Globus pallidus (tissue), 1 donor: ENCODE measurements around the gene RNF144B.
"Not testable (repeated sequence)": the region's sequence is repeated elsewhere in the genome, so short reads cannot be mapped to it uniquely, and the experiment has no call there.

Experiments used
- DNase-seq: peaks from one replicate; pipeline ENCODE4 v3.0.0-alpha.2; 2015; ENCODE audit warnings: low spot score

RNF144B gene

DNA sequence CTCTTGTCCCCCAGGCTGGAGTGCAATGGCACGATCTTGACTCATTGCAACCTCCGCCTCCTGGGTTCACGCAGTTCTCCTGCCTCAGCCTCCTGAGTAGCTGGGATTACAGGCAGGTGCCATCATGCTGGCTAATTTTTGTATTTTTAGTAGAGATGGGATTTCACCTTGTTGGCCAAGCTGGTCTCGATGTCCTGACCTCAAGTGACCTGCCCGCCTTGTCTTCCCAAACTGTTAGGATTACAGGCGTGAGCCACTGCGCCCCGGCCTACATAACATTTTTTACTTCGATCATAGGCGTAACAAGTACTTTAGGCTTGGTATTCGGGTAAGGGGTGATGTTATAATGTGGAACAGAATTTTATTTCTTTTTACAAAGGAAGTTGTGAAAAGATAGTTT lies 22.5 kb downstream of the RNF144B start:
- not testable (repeated sequence) for DNase-seq

DNA sequence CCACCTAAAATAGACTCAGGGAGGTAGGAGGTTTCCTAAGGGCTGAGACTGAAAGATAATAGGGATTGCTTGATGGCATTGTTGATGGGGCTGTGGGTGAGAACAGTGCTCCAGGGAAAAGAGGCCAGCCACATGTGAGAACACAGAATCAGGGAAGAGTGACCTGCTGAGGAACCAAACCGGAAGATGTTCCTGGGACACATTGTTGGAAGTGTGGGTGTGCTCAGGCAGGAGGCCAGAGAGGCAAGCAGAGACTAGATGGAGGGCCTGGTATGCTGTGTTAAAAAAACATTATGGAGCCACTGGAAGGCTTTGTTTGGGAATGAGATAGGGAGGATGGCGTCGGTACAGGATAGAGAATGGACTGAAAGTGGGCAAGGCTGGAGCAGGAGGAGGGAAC lies 23.3 kb downstream of the RNF144B start:
- DNase-seq: no peak

DNA sequence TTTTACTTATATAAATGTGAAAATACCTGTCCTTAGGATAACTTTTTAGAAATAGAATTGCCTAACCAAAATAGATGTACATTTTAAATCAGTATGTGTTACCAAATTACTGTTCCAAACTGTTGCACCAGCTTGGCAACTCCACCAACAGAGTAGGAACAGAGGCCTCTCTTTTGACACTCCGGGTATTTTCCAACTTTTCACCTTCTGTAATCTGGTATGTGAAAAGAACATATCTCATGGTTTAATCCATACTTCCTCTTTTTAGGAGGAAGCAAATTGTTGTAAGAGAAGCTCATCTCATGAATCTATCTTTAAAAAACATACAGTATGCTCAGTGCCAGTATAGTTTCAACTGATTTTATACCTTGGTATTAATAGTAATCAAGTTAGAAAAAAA lies 24.9 kb downstream of the RNF144B start:
- no peak for DNase-seq

DNA sequence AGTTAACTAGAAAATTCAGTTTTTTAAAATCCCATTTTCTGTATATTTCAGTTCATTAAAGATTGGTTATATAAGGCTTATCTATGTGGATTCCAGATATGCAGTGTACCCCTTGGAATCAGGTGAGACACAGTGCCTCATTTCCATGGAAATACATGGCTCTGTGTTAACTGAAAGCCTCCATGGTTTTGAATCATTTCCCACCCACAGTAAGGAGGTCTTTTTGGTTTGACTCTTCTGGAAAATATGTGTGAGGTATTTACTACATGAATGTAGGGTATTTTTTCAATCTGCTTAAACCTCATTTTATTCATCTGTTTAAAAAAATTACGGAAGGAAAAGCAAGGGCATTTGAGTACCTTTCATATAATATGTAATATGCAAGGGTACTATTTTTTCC lies 25.5 kb downstream of the RNF144B start:
- DNase-seq: no peak

DNA sequence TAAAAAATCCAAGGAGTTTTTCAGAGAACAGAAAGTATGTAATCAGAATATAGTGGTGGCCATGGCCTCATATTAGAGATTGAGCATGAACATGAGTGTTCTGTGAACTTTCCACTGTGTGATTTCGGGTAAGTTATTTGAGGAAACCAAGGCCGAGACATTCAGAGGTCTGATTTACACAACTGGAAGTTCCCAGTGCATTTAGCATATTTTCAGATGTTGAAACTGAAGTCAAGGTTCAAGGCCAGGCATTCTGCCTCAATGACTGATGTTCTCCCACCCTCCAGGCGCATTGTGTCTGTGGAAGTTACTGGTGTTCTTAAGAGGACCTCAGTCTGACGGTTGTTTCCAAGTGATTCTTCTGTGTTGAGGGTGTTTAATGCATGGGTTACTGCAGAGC lies 26.2 kb downstream of the RNF144B start:
- no peak for DNase-seq

DNA sequence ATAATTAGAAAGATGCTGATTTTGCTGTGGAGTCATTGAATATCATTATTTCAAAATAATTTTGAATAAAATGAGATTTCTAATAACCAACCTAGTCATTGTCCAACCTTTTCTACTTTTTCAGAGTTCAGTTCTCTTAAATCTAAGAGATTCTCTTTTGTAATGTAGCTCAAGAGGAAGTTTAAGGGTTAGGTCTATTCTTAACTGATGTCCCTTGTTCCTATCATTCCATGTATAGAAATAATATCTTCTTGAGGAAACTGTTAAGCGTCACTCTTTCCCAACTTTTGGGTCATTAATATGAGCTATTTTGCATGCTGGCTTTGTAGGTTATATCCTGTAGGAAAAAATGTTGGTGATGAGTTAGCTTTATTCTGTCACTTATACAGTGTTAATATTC lies 27.0 kb downstream of the RNF144B start:
- DNase-seq: no peak

DNA sequence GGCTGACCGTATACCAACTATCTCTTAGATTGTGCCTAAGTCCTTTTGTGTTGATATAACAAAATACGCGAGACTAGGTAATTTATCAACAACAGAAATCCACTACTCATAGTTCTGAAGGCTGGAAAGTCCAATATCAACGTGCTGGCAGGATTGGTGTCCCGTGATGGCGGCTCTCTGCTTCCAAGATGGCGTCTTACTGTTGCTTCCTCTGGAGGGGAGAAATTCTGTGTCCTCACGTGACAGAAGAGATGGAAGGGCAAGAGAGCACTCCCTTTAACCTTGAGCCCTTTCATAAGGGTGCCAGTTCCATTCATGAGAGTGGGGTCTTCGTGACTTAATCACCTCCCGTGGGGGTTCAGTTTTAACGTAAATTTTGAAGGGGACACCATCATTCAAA lies 28.1 kb downstream of the RNF144B start:
- no peak for DNase-seq

DNA sequence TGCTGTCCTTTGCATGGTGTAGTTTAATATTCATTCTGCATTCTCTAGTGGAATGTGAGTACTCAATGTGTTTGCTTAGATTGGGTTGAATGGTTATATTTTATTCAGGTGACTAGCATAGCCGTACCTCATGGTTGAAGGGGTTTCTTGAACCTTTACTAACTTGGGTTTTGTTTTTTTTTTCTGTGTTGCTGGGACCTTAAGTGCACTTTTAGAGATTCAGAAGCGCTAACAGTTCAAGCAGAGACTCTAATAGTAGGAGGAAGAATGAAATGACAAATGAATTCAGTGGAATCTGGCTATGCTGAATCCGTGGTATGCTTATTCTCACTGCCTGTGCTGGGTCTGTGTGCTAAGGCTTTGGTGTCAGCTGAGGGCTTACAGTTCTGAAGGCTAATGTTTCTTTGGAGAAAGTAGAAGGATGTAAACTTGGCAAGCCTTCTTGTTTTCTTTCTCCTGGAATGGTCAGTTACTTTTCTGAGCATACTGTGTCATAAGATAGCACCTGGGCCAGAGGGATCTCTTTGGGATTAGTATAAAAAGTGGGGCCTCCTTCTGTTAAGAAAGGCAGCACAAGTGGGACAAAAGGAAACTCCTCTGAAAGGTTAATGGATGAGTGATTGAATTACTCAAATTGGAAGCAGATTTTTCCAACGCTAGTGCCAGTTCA lies 28.7 kb downstream of the RNF144B start:
- no peak for DNase-seq

DNA sequence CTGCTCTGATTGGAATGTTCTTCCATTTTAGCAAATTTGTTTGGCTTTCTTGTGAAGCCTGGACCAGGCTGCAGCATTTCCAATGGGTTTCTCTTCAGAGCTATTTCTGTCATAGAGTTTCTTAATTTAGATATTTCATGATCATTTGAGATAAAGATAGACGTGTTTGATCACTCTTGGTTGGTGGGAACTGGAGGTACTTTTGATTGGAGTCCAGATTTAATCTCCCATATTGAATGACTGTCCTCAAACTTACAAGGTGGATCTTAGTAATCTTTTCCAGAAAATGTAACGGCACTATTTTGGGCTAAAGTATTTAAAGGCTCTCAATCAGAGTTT lies 29.2 kb downstream of the RNF144B start:
- DNase-seq: no peak

DNA sequence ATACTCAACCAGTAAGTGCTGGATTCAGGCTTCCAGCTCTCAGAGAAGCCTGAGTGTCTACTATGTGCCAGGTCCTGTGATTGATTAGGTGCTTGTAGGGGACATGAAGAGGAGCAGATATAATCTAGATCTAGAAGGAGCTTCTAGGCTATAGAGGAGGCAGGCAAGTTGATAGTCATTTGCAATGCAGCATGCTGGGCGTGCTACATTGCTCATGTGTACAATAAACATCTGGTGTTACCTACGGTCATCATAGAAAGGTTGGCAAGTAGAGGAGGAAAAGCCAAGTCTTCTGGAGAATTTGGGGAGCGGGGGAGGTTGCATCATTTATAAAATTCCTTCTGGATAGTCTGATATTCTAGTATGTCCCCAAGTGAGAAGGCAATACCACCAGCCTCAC lies 33.2 kb downstream of the RNF144B start:
- no peak for DNase-seq

DNA sequence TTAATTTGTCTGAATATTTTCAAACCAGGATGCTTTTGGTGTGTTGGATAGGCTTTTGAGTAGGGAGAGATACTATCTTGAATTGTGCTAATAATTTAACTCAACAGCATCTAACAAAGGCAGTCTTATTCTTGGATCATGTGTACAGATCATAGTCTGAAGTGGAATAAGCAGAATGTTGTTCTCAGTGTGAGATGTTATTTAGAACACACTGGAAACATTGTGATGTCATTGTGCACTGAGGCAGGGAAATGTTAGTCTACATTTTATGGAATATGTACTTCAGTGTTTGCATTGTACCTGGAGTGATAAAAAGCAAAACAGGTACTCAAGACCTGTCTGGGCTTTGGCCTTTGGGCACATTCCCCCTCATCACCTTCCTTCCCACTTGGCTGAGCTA lies 35.0 kb downstream of the RNF144B start:
- no peak for DNase-seq

DNA sequence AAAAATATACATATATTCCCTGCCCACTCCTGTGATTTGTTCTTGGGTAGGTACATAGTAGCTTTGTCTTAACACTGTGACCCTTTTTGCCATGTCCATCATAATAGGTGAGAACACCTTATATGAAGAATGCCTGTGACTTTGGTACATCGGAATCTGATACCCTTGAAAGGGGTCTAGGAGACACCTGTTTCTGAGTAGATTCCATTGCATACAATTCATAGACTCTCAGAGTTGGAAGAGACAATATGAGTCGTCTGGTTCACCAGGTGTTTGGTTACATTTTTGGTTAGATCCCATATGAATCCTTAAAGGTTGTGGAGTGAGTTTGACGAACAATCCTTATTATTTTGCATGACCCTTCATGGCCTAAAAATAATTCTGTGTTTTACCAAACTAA lies 36.3 kb downstream of the RNF144B start:
- no peak for DNase-seq

DNA sequence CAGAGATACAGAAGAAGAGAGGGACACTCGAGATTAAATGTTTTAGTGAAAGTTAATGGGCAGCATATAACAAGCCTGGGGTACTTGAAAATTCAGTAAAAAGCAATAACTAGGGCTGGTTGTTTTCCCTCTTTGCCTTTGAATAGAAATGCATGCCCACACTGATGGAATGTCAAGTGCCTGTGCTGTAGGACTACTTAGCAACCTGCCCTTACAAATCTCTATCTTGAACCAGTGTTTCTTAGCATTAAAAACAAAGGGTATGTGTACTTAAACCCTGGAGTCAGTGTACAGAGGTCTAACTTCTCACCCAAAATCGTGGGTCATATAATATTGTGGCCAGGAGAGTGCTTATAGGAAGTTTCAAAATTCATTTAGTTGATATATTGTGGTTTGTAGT lies 37.1 kb downstream of the RNF144B start:
- no peak for DNase-seq

DNA sequence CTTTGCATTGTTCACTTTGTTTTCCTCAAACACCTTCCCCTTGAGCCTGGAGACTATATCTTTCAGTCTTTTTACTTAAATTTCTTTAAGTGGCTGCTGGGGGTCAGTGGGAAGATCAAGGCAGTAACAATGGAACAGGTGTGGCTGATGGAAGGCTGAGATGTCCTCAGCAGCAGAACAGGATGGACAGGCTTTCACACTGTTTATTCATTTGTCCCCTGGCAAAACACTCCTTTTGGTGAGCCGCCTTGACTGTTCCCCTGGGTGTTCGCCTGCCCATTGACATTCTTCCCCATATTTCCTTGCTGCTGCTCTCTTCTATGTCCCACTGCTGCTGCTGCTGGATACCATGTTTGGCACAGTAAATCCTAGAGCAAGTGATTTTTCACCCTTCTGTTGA lies 38.1 kb downstream of the RNF144B start:
- no peak for DNase-seq

DNA sequence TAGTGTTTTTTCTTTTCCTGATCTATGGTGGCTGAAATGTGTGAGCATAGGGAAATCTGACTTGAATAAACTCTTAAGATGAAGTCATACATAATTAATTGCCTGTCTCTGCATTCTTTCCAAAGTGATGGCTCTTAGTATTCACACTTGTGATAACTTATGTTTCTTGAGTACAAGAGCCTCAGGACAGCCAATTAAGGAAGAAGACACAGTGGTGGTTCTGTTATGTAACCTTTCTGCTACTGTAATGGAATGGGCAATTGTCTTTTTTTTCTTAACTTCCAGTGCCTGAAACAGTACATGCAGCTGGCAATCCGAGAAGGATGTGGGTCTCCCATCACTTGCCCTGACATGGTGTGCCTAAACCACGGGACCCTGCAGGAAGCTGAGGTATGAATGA lies 40.1 kb downstream of the RNF144B start:
- no peak for DNase-seq

DNA sequence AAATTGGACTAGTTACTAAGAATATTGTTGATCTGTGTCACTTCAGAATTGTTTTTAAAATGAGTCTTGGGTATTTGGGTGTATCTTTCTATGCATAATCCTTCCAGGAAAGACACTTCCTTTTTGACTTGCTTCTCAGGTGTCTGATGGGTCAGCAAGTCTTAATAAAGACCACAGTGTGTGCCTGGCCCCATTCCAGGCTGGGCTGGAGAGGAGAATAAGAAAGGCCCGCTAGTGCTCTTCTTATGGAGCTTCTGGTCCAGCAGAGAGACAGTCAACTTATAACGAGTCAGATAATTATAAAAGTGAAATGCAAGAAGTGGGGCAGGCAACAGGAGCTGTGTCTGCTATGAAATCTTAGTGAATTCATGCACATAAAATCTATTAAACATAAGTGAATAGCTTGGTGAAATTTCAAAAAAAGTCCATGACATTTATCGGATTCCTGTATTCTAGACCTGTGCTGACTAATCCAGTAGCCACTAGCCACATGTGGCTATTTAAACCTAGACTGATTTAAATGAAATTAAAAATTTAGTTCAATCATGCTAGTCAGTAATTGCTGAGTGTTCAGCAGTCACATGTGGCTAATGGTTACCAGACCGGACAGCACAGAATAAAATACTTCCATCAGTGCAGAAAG lies 42.6 kb downstream of the RNF144B start:
- DNase-seq: no peak

DNA sequence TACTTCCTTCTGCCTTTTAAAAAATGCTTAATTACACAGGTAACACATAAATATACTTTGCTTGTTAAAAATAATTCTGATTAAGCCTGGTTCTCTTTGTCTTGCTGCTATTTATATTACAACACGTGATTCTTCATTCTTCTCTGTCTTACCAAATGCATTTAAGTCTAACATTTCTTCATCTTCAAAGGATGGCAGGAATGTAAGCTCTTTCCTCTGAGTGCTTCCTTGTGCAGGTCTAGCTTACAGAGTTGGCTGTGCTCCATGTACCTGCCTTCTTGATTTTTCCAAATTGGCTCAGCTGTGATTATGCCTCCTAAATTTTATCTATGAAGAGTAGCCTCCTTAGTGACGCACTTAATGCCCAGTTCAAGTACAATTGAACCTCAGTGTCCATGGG lies 44.4 kb downstream of the RNF144B start:
- no peak for DNase-seq

DNA sequence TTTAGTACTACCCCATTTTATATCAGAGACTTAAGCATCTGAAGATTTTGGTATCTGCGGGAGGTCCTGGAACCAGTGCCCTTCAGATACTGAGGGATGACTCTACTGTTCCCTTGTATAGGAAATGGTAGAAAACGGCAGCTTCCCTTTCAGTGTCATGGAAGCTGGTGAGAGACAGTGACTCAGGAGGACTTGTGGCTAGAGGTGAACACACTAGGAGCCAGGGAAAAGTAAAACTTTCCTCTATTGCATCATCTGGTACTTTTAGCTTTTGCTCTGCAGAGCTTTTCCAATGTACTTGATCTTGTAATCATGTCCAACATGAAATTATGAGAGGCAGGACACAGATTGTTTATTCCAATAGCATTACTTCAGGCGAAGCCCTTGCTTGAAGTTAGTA lies 45.0 kb downstream of the RNF144B start:
- no peak for DNase-seq

DNA sequence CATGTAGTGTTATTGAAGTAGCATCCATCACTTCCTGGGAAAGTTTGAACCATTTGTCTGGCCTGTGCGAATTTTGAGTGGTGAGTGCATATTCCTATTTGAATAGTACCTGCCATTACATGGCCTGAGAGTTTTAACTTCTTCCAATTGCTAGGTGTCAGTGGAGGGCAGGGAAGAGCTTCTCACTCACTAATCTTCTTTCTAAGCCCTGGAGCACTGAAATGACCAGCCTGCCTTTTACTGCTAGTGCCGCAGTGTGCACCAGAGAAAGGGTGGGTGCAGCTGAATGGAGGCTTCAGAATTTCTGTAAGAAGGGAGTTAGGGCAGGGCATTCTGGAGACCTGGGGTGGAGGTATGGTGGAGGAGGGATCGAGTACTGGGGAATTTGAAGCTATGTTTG lies 45.5 kb downstream of the RNF144B start:
- DNase-seq: no peak

DNA sequence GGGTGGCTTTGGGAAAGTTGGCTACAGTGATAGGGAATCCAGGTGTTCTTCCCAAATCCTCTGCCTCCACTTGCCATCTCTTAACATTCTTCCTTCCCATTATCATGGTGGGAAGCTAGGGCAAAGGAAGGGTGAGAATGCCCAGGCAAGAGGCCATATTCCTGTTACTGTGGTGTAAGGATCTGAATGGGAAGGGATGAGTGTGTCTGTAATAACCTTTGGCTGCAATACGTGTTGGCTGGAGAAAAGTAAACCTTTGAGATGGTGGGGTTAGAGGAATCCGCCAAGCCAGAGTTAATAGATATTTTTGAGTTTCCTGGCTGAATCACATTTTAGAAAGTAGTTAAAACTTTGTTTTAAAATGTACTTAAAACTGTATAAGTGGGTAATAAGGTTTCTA lies 45.9 kb downstream of the RNF144B start:
- DNase-seq: no peak

DNA sequence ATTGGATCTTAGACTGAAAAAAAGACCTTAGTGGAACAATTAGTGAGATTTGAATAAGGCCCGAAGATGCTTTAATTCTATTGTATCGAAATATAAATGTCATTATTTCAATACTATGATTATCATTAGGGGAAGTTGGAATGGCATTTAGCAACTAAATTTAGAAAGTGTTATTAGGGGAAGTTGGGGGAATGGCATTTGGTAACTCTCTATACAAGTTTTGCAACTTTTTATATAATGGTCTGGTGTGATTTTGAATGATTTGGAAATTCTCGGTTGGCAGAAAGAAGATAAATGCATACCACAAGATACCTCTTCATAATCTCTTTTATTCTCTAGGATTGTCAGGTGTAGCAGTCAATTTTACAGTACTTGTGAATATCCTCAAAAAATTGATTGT lies 49.2 kb downstream of the RNF144B start:
- no peak for DNase-seq

DNA sequence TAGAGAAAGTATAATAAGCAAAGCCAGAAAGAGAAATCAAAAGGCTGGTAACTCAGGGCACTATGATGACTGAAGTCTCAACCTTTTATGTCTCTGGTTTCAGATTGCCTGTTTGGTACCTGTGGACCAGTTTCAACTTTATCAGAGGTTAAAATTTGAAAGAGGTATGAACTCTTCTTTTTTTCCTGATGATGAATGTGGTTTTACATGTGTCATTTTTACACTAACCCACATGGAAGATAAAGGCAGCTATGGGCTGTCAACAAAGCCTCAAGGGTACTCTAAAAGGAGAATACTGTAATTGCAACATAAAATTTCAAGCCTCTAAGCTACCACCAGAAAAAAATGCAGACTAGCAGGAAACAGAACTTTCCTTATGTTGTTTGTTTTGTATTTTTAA lies 52.4 kb downstream of the RNF144B start:
- no peak for DNase-seq

DNA sequence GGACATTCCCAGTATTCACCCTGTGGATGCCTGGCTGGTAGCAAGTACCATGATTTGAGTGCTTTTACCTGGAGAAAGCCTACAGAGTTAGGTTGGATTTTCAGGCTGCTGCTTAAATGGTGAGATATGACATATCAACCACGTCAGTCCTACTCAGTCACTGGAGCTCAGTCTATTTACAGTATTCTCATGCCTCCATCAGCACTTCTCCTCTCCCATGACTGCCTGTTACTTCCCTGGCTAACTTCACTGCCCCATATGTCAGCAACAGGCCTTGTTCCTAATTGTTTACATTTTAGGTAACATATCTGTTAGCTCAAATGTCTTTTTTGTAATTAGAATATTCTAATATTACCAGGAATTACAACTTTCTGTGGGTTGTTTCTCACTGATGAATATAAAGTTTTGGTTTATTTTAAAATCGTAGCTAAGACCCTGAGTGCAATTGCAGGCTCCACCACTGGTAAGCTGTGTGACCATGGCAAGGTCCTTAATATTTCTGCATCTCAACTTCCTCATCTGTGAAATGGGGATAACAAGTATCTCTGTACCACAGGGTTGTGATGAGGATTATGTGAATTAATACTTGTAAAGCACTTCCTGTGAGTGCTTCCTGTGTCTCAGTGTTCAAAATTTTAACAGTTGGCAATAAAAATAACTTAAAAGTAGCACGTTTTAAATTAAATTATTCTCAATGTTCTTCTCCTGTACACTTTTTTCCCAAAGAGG lies 54.3 kb downstream of the RNF144B start:
- DNase-seq: no peak

DNA sequence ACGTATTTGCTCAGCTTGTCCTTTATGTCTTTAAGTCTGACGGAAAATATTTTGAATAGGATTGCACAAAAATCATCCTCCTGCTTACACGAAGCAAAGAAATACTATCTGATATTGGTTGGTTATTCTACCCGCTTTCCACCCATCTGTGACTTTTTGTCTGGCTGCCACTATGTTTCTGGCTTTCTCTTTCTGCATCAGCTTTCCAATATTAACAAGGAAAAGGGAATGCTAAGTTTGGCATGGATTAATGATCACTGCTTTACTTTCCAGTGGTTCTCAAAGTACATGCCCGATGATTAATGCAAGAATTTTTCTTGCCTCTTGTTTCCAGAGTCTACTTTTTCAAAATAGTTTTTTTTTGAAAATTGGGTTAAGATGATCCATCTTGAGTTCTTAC lies 57.0 kb downstream of the RNF144B start:
- no peak for DNase-seq
